LHCN-M2 (cell line): Measurements from ENCODE around the gene ZNF76. TPM values are rescaled to one million over a fixed set of nuclear protein-coding genes. Genes with fewer than 3 reads are reported as not detected.
"Not testable (repeated sequence)": the region's sequence is repeated elsewhere in the genome, so short reads cannot be mapped to it uniquely, and the experiment has no call there.

ENCODE experiments used
- DNase-seq: peaks from one replicate; pipeline ENCODE4 v3.0.0-alpha.2; 2012; ENCODE audit warnings: low read depth
- total RNA-seq: library from RNA; depleted of rRNA; stranded (reverse); fragments of >200 nt; gene quantifications from 2 replicates; pipeline ENCODE4 v1.2.3, GENCODE V29; 2014

The ZNF76 gene
- total RNA-seq, 1 experiment from 2014 or later: 26.8 TPM

GRCh38 chr6:35298625-35299140, 39.1 kb downstream of the ZNF76 start:
- no peak for DNase-seq

- no peak for DNase-seq
Measured at GRCh38 chr6:35299674-35300073, 40.1 kb downstream of the ZNF76 start.

GRCh38 chr6:35300848-35301247, 41.3 kb downstream of the ZNF76 start:
- DNase-seq: no peak

- no peak for DNase-seq
Measured at GRCh38 chr6:35302604-35303241, 43.2 kb downstream of the ZNF76 start.

- no peak for DNase-seq
Measured at GRCh38 chr6:35304299-35304698, 44.8 kb downstream of the ZNF76 start.

GRCh38 chr6:35305117-35305516, 45.6 kb downstream of the ZNF76 start:
- no peak for DNase-seq

- DNase-seq: not testable (repeated sequence)
Measured at GRCh38 chr6:35307138-35307537, 47.6 kb downstream of the ZNF76 start.

GRCh38 chr6:35308543-35308942, 49.0 kb downstream of the ZNF76 start:
- not testable (repeated sequence) for DNase-seq

- no peak for DNase-seq
Measured at GRCh38 chr6:35309611-35310264, 50.2 kb downstream of the ZNF76 start.

- DNase-seq: no peak
Measured at GRCh38 chr6:35310265-35310831, 50.8 kb downstream of the ZNF76 start.

- DNase-seq: no peak
Measured at GRCh38 chr6:35311390-35312075, 52.0 kb downstream of the ZNF76 start.

GRCh38 chr6:35312076-35312800, 52.7 kb downstream of the ZNF76 start:
- no peak for DNase-seq

- no peak for DNase-seq
Measured at GRCh38 chr6:35312807-35313206, 53.3 kb downstream of the ZNF76 start.

GRCh38 chr6:35317483-35318195, 58.1 kb downstream of the ZNF76 start:
- DNase-seq: no peak

GRCh38 chr6:35318196-35319171, 58.9 kb downstream of the ZNF76 start:
- peak; percentile 85 for DNase-seq

GRCh38 chr6:35319346-35320030, 60.0 kb downstream of the ZNF76 start:
- no peak for DNase-seq

GRCh38 chr6:35320031-35320410, 60.5 kb downstream of the ZNF76 start:
- no peak for DNase-seq

- DNase-seq: no peak
Measured at GRCh38 chr6:35321091-35321490, 61.6 kb downstream of the ZNF76 start.
